Central memory CD8-positive, alpha-beta T cell (primary cell): ENCODE data around the gene LZTS2.
"Not testable (repeated sequence)": the region's sequence is repeated elsewhere in the genome, so short reads cannot be mapped to it uniquely, and the experiment has no call there.

ENCODE experiments used
- ATAC-seq: fragments of 150-1000 bp; cut with Tn5 transposase; replicated peaks from 2 replicates; pipeline ENCODE4 v1.10.0; 2022; ENCODE audit warnings: mild to moderate bottlenecking, moderate FRiP score, moderate number of reproducible peaks; ENCODE audit not compliant: poor library complexity, severe bottlenecking; ENCODE audit errors: extremely low read depth
- DNase-seq, 2 donors: peaks; one replicate each; pipeline ENCODE4 v3.0.0; 2021; ENCODE audit warnings: low spot score in 2 of 2
- H3K27ac Mint-ChIP-seq: one replicate; pipeline ENCODE4 v1.8.0; 2022; ENCODE audit warnings: low read depth, mild to moderate bottlenecking, moderate library complexity, mixed read lengths
- H3K27me3 Mint-ChIP-seq: one replicate; pipeline ENCODE4 v1.8.0; 2022; ENCODE audit warnings: mixed read lengths
- H3K36me3 Mint-ChIP-seq: one replicate; pipeline ENCODE4 v1.8.0; 2022; ENCODE audit warnings: mild to moderate bottlenecking, moderate library complexity, mixed read lengths; ENCODE audit not compliant: insufficient read depth
- H3K4me1 Mint-ChIP-seq: one replicate; pipeline ENCODE4 v1.8.0; 2022; ENCODE audit warnings: mixed read lengths
- H3K4me3 Mint-ChIP-seq: one replicate; pipeline ENCODE4 v1.8.0; 2022; ENCODE audit warnings: mild to moderate bottlenecking, moderate library complexity, mixed read lengths
- H3K9me3 Mint-ChIP-seq: one replicate; pipeline ENCODE4 v1.8.0; 2022; ENCODE audit warnings: mixed read lengths

Gene LZTS2

DNA sequence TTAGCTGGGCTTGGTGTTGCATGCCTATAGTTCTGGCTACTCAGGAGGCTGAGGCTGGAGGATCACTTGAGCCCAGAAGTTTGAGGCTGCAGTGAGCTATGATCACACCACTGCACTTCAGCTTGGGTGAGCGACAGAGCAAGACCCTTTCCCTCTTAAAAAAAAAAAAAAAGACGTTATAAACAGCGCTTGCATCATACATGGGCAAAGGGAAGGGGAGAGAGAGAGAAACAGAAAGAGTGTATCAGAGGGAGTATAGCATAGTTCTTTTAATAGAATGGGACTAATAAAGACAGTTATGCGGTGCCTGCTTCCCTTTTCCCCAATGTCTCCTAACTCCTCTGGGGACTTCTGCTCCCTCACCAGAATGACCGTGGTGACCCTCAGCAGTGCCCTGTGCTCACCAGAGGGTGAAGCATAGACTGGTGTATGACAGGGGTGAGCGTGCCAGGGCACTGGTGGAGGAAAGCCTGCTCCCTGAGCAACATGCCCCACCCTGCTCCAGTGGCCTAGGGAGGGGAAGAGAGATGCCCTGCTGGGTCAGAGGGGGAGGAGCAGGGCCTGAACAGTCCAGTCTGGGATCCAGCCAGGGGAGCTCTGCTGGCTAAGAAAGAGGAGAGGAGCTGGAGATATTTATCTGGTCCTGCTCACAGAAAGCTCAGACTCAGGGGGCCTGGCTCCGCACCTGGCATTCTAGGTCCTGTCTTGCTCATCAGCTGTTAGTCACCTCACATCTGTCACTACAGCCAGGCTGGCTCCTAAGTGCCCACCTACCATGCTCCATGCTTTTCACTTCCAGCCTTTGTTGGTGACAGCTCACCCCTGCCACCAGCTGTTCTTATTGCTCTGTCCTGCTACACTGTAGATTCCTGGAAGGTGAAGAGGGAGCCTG, 29.1 kb downstream of the LZTS2 start:
- ATAC-seq (no peak), DNase-seq (no peak)
- no peak overlapping the region for H3K27ac Mint-ChIP-seq
- H3K27me3 Mint-ChIP-seq: peaks cover 14% of the 10 kb centered on the region
- H3K9me3 Mint-ChIP-seq: no peaks in the 10 kb centered on the region
- H3K4me3 Mint-ChIP-seq: no peak overlapping the region
- peaks cover 8% of the 10 kb centered on the region for H3K36me3 Mint-ChIP-seq
- H3K4me1 Mint-ChIP-seq: peaks cover 27% of the 10 kb centered on the region

DNA sequence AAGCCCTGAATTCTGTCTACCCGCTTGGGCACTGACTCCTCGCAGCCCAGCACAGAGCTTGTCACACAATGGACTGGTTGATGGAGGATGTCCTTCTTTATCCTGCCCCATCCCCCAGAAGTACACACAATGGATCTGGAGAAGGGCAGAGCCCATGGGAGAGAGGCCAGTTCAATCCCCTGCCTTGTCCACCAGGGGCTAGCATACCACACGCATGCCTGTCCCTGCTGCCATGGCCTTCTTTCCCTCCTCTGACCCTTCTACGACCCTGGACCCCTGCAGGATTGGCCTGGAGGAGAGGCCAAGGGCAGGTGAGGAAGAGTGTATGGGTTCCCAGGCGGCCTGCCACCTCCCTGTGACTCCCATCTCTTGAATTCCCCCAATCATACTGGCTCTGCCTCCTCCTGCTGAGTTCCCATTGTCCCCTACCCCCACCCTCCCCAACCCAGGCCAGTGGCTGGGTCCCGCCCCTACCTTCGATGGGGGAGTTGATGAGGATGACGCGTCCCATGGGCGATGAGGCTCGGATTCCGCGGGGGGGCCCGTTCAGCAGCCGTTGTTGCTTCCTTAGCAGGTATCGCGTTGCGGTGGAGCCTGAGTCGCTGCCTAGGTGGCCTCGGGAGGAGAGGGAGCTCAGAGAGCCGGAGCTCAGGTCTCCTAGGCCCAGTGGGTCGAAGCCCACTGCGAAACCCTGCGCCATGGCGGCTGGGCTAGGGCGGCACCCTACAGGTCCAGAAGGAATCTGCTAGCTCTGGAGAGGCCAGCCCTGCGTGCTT, 30.1 kb downstream of the LZTS2 start:
- H3K27me3 Mint-ChIP-seq: peaks cover 14% of the 10 kb centered on the region

DNA sequence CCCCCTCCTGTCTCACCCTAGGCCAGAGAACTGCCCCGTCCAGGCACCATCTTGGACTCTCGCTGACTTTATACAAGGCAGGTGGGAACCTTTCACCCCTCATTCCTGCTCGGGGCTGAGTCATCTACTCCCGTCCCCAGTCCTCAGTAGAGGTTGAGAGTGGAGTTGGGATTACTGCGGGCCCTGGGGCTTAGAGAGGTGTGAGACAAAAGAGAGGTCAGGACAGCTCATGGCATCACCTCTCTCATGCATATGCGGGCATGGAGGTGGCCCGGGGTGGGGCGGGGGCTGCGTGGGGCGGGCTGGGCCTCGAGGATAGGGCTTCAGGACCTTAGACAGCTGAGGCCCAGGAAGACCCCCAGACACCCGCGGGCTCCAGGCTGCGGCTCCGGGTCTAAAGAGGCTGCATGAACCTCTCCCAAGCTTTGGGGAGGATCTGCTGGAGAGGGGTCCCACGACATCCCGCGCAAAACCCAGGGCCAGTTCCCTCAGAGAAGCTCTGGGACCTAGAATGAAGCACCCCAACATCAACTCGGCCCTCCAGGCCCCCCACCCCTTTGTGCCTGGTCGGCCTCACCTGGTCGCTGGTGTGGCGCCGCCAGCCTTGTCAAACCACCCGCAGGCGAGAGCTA, 31.0 kb downstream of the LZTS2 start:
- H3K27me3 Mint-ChIP-seq: peaks cover 14% of the 10 kb centered on the region
- peaks cover 8% of the 10 kb centered on the region for H3K36me3 Mint-ChIP-seq
- H3K4me1 Mint-ChIP-seq: peaks cover 29% of the 10 kb centered on the region
- H3K4me3 Mint-ChIP-seq: peak overlapping the region; percentile 83
- H3K27ac Mint-ChIP-seq: peak overlapping the region; percentile 82
- no peaks in the 10 kb centered on the region for H3K9me3 Mint-ChIP-seq
- no peak for DNase-seq
- no peak for ATAC-seq

More for the DNA sequence above, 30.1 kb downstream of the LZTS2 start:
- H3K9me3 Mint-ChIP-seq: no peaks in the 10 kb centered on the region
- H3K36me3 Mint-ChIP-seq: peaks cover 8% of the 10 kb centered on the region
- DNase-seq: no peak
- H3K27ac Mint-ChIP-seq: no peak overlapping the region
- peak overlapping the region; percentile 83 for H3K4me3 Mint-ChIP-seq
- peaks cover 29% of the 10 kb centered on the region for H3K4me1 Mint-ChIP-seq
- no peak for ATAC-seq

DNA sequence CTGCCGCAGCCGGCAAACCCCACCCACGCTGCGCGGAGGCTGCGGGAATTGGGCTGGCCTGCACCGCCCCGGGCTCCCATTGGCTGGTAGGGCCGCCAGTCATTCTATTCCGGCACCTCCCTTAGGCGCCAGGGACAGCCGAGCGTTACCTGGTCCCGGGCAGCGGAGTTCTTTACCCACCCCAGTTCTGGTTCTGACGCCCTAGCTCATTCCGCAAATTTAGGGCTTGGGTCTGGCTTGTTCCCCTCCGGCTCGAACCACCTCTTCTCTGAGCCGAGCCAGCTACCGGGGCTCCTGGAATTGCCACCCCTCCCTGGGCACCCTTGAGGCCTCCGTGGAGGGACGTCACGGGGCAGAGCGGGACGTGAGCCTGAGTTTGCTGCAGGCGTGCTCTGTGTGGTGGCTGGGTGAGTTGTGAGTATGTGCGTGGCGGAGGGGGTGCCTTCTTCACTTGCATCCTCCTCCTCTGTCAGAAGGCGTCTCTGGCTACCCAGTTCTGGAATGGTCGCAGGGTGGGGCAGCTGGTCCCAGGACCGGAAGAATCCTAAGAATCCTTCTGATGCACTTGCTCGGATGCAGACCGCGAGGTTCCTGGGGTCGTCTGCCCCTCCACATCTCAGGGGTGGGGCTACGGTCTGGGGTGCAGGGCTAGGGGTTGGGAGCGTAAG, 31.7 kb downstream of the LZTS2 start, which contains the start of the genes PDZD7 and SFXN3:
Gene PDZD7 (minus strand): TSS at position 2 of the 668 bp plus-strand sequence. CDS start 910 bp downstream, outside the sequence.
Gene SFXN3 (plus strand): TSS at position 107 of the 668 bp plus-strand sequence. CDS start 3,461 bp downstream, outside the sequence.
- no peaks in the 10 kb centered on the region for H3K9me3 Mint-ChIP-seq
- H3K4me3 Mint-ChIP-seq: peak within 1 kb of the TSS; percentile 83
- H3K27ac Mint-ChIP-seq: peak within 1 kb of the TSS; percentile 82
- ATAC-seq: peak; percentile 84
- H3K4me1 Mint-ChIP-seq: peaks cover 29% of the 10 kb centered on the region
- peak; percentile 92 to 93 for DNase-seq
- peaks cover 14% of the 10 kb centered on the region for H3K27me3 Mint-ChIP-seq
- peaks cover 8% of the 10 kb centered on the region for H3K36me3 Mint-ChIP-seq

DNA sequence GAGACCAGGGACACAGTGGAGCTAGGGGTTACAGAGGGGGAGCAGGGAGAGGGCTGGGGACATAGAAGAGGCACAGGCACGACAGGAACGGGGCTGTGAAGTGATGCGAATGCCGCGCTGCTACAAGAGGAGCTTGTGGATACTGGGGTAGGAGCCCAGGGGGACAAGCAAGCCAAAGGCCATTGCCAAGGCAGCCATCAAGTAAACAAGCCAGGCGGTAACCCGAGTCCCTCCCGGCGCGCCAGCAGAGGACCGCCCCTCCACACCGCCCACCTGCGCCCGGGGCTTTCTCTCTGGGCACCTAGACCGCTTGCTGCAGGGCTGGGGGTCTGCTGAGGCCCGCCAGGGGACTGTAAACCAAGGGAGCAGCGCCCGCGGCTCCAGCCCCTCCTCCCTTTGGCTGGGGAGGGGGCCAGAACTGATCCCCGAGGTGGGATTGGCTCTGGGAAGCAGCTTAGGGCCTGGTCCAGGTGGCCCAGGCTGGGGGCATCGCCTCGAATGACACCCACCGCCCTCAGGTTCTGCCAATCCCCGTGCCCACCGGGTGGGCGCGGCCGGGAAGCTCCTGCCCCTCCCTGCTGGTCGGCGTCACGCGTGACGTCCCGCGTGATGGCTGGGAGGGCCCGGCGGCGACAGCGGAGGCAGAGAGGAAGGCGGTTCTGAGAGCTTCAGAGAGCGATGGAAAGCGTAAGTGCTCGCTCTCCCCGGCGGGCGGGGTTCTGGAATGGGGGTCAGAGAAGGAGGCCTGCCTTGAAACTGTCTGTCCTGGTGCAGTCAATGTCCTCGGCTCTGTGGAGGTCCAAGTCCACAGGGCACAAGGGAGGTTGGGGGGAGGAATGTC, 32.4 kb downstream of the LZTS2 start:
- Mint-ChIP-seq H3K27me3 (peaks cover 14% of the 10 kb centered on the region), H3K36me3 (peaks cover 8% of the 10 kb centered on the region), H3K27ac (peak overlapping the region; percentile 82), H3K9me3 (no peaks in the 10 kb centered on the region), H3K4me3 (peak overlapping the region; percentile 83), H3K4me1 (peaks cover 29% of the 10 kb centered on the region)
- peak; percentile 55 for ATAC-seq
- DNase-seq: peak; percentile 56 to 66

DNA sequence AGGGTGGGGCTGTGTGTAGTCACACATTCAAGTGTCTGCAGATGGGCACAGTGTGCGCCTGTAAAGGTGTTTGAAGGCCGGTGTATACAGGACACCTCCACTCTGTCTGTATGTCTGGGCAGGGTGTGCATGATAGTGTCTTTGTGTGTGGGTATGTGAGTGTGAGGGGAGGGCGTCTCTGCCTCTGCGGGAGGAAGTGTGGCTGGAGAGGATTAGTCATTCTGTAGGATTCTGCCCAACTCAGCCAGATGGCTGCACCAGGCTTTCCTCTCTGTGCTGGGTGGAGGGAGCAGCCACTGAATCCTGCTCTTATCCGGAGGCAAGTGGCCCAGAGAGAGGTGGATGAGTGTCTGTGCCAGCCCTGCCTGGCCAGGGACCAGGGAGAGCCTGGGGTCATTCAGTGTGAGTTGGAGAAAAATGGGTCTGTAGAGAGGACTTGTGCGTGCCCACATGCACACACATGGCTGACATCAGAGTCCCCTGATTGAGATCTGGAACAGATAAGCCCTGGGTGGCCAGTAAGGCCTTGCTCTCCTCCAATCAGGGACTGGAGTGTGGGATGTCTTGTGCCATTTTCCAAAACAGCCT, 33.1 kb downstream of the LZTS2 start:
- H3K27me3 Mint-ChIP-seq: peaks cover 7% of the 10 kb centered on the region
- peaks cover 12% of the 10 kb centered on the region for H3K36me3 Mint-ChIP-seq
- peak overlapping the region; percentile 83 for H3K4me3 Mint-ChIP-seq
- H3K9me3 Mint-ChIP-seq: no peaks in the 10 kb centered on the region
- ATAC-seq (peak; percentile 9), DNase-seq (no peak)
- peaks cover 29% of the 10 kb centered on the region for H3K4me1 Mint-ChIP-seq
- peak overlapping the region; percentile 82 for H3K27ac Mint-ChIP-seq

DNA sequence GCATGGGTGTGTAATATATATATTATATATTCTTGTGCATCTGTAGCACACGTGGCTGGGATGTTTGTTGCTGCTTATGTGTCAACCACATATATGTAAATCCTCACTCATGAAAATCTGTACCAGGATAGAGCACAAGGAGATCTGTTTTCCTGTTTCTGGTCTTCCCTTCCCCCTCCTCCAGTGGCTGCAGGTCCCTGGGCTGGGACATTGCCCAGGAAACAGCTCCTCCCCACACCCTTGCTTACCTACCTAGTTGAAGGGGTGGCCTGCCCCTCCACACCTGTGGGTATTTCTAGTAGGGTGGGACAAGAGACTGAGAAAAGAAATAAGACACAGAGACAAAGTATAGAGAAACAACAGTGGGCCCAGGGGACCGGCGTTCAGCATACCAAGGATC, 33.7 kb downstream of the LZTS2 start:
- H3K4me1 Mint-ChIP-seq: peaks cover 29% of the 10 kb centered on the region
- H3K27ac Mint-ChIP-seq: no peak overlapping the region
- DNase-seq (no peak), ATAC-seq (no peak)
- H3K27me3 Mint-ChIP-seq: peaks cover 2% of the 10 kb centered on the region
- peak overlapping the region; percentile 38 for H3K4me3 Mint-ChIP-seq
- H3K9me3 Mint-ChIP-seq: no peaks in the 10 kb centered on the region
- peaks cover 12% of the 10 kb centered on the region for H3K36me3 Mint-ChIP-seq

DNA sequence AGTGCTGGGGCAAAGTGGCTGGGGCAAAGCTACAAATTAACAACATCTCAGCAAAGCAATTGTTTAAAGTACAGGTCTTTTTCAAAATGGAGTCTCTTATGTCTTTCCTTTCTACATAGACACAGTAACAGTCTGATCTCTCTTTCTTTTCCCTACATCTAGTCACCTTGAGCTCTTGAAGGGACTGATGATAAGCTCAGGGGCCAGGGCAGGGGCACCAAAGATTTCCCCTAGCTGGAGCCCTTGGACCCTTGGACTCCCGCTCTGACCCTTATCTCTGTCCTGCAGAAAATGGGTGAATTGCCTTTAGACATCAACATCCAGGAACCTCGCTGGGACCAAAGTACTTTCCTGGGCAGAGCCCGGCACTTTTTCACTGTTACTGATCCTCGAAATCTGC, 34.8 kb downstream of the LZTS2 start:
- Mint-ChIP-seq H3K36me3 (peaks cover 12% of the 10 kb centered on the region), H3K4me1 (peaks cover 29% of the 10 kb centered on the region)
- H3K9me3 Mint-ChIP-seq, H3K4me3 Mint-ChIP-seq, H3K27ac Mint-ChIP-seq, DNase-seq, ATAC-seq, H3K27me3 Mint-ChIP-seq: not testable (repeated sequence)

DNA sequence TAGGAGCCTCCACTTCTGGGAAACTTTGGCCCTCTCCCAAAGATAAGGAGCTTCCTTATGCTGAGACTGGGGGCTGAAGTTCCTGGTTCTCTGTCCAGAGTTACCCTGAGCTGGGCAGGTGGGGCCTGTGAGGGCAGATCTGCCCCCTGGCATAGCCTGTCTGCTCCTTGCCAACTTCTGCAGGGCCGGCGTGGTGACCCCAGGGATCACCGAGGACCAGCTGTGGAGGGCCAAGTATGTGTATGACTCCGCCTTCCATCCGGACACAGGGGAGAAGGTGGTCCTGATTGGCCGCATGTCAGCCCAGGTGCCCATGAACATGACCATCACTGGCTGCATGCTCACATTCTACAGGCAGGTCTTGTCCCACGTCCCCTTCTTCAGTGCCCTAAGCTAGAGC, 35.7 kb downstream of the LZTS2 start:
- Mint-ChIP-seq H3K4me3 (no peak overlapping the region), H3K9me3 (no peaks in the 10 kb centered on the region), H3K27me3 (no peaks in the 10 kb centered on the region), H3K36me3 (peaks cover 14% of the 10 kb centered on the region), H3K4me1 (peaks cover 29% of the 10 kb centered on the region), H3K27ac (no peak overlapping the region)
- no peak for ATAC-seq
- no peak for DNase-seq

DNA sequence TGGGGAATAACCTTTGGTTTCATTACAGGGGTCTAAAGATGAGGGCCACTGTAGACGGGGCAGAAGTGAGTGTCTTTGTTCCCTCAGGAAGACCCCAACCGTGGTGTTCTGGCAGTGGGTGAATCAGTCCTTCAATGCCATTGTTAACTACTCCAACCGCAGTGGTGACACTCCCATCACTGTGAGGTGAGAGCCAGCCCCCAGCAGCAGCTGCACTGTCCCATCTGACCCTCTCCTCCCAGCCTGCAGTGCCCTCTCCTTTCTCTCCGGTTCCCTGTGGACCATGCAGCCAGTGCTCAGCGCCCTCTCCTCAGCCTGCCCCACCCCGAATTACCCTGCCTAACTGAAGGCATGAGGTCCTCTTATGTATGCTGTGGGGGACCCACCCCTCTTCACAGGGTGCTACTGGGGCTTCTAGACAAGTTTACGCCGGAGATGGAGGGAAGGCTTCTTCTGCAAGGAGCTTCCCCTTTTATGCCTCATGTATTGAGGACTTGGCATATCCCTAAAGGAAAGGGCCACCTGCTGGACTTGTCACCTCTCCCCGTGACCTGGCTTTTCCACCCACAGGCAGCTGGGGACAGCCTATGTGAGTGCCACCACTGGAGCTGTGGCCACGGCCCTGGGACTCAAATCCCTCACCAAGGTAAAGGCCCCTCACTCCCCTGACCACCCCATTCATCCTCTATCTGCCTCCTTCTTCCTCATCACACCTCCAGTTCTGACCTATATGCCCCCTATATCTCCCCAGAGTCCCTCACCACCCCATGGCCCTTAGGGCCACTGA, 36.5 kb downstream of the LZTS2 start:
- Mint-ChIP-seq H3K9me3 (no peaks in the 10 kb centered on the region), H3K4me1 (peaks cover 27% of the 10 kb centered on the region), H3K36me3 (peaks cover 12% of the 10 kb centered on the region), H3K4me3 (no peak overlapping the region), H3K27me3 (no peaks in the 10 kb centered on the region), H3K27ac (no peak overlapping the region)
- ATAC-seq: no peak
- no peak for DNase-seq
